GM21360 (cell line): ENCODE measurements around the gene CNOT4.
"Not testable (repeated sequence)": the region's sequence is repeated elsewhere in the genome, so short reads cannot be mapped to it uniquely, and the experiment has no call there.

Experiments used
- ATAC-seq: cut with Tn5 transposase; IDR thresholded peaks from one replicate; pipeline ENCODE4 v1.9.1; 2021; ENCODE audit warnings: mild to moderate bottlenecking, moderate library complexity; ENCODE audit not compliant: unreplicated experiment

CNOT4 gene

GRCh38 chr7:135366843-135367508 is 142.9 kb downstream of the CNOT4 start:
- no peak for ATAC-seq

- no peak for ATAC-seq
Measured at GRCh38 chr7:135365721-135366120, 144.2 kb downstream of the CNOT4 start.

GRCh38 chr7:135364206-135364605 is 145.7 kb downstream of the CNOT4 start:
- ATAC-seq = no peak

GRCh38 chr7:135362871-135363270 is 147.0 kb downstream of the CNOT4 start:
- no peak for ATAC-seq

GRCh38 chr7:135361788-135362187 is 148.1 kb downstream of the CNOT4 start:
- no peak for ATAC-seq

- no peak for ATAC-seq
Measured at GRCh38 chr7:135359615-135360014, 150.3 kb downstream of the CNOT4 start.

- ATAC-seq = no peak
Measured at GRCh38 chr7:135355377-135356048, 154.4 kb downstream of the CNOT4 start.

GRCh38 chr7:135353832-135354231 is 156.1 kb downstream of the CNOT4 start:
- no peak for ATAC-seq

- ATAC-seq = no peak
Measured at GRCh38 chr7:135352285-135352684, 157.6 kb downstream of the CNOT4 start.

- ATAC-seq = not testable (repeated sequence)
Measured at GRCh38 chr7:135351070-135351469, 158.8 kb downstream of the CNOT4 start.

- ATAC-seq = no peak
Measured at GRCh38 chr7:135349746-135350145, 160.2 kb downstream of the CNOT4 start.

GRCh38 chr7:135348493-135348892 is 161.4 kb downstream of the CNOT4 start:
- no peak for ATAC-seq

GRCh38 chr7:135343361-135343760 is 166.5 kb downstream of the CNOT4 start:
- ATAC-seq = no peak

GRCh38 chr7:135342887-135343286 is 167.0 kb downstream of the CNOT4 start:
- no peak for ATAC-seq

GRCh38 chr7:135341049-135341448 is 168.9 kb downstream of the CNOT4 start:
- ATAC-seq = no peak

GRCh38 chr7:135337977-135338550 is 171.8 kb downstream of the CNOT4 start:
- ATAC-seq = no peak

GRCh38 chr7:135337506-135337905 is 172.4 kb downstream of the CNOT4 start:
- no peak for ATAC-seq

GRCh38 chr7:135335628-135336139 is 174.2 kb downstream of the CNOT4 start:
- peak; percentile 71 for ATAC-seq

GRCh38 chr7:135334830-135335543 is 174.9 kb downstream of the CNOT4 start:
- no peak for ATAC-seq

- no peak for ATAC-seq
Measured at GRCh38 chr7:135333946-135334345, 176.0 kb downstream of the CNOT4 start.

- no peak for ATAC-seq
Measured at GRCh38 chr7:135333200-135333599, 176.7 kb downstream of the CNOT4 start.
